ENCODE results near the gene CHRNA4.
A peak's percentile ranks its signal among the peaks of the same experiment; 100 is the strongest.

Gene CHRNA4

DNA sequence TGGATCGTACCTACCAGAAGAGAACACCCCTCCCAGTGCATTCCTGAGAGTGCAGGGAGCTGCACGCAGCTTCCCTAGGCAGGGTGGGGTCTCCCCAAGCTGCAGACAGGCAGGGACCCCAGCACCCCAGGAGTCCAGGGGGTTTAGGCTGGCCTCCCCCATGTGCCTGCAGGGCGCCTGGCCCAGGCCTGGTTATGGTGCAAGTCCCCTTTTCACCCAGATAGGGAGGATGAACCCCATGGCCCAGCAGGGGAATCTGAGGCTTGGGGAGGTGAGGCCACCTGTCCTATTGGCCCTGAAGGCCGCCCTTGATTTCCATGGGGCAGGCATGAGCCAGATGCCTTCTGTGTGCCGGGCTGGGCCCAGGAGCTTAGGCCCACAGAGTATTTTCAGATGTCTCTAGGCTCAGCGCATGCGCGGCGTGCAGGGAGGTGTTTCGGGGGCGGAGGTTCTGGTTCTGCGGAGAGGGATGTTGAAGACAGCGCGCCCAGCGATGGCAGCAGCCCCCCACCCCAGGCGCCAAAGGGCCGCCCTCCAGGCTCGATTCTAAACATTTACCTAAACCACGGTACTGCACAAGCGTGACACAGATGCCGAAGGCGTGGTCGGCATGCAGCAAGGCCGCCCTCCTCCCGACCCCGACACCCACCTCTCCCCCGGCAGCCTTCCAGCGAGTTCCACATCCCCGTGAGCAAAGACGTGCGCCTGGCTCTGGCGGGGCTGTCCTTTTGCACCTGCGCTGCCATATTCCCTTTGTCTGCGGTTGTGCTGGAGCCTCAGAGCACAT, 38.8 kb downstream of the CHRNA4 start:
- no peaks in the 10 kb centered on the region for H3K9me3 ChIP-seq (ENCODE audit: severe bottlenecking)
- H3K27me3 ChIP-seq (ENCODE audit: insufficient read depth, poor library complexity, severe bottlenecking) = peaks cover 42% of the 10 kb centered on the region
- no peaks in the 10 kb centered on the region for H3K4me1 ChIP-seq (ENCODE audit: insufficient read depth, poor library complexity, severe bottlenecking)
- ATAC-seq (ENCODE audit: low read depth) = no peak
- peak; percentile 79 for DNase-seq (ENCODE audit: low spot score)
- TF ChIP-seq, protein P1, sequence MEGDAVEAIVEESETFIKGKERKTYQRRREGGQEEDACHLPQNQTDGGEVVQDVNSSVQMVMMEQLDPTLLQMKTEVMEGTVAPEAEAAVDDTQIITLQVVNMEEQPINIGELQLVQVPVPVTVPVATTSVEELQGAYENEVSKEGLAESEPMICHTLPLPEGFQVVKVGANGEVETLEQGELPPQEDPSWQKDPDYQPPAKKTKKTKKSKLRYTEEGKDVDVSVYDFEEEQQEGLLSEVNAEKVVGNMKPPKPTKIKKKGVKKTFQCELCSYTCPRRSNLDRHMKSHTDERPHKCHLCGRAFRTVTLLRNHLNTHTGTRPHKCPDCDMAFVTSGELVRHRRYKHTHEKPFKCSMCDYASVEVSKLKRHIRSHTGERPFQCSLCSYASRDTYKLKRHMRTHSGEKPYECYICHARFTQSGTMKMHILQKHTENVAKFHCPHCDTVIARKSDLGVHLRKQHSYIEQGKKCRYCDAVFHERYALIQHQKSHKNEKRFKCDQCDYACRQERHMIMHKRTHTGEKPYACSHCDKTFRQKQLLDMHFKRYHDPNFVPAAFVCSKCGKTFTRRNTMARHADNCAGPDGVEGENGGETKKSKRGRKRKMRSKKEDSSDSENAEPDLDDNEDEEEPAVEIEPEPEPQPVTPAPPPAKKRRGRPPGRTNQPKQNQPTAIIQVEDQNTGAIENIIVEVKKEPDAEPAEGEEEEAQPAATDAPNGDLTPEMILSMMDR (IDR thresholded peaks at IDR 0.05; ENCODE audit: poor library complexity, severe bottlenecking) = no peak
- no peaks in the 10 kb centered on the region for H3K36me3 ChIP-seq (ENCODE audit: low read depth)
- H3K27ac ChIP-seq (ENCODE audit: poor library complexity, severe bottlenecking) = no peak overlapping the region
- no peak overlapping the region for H3K4me3 ChIP-seq (ENCODE audit: severe bottlenecking)

DNA sequence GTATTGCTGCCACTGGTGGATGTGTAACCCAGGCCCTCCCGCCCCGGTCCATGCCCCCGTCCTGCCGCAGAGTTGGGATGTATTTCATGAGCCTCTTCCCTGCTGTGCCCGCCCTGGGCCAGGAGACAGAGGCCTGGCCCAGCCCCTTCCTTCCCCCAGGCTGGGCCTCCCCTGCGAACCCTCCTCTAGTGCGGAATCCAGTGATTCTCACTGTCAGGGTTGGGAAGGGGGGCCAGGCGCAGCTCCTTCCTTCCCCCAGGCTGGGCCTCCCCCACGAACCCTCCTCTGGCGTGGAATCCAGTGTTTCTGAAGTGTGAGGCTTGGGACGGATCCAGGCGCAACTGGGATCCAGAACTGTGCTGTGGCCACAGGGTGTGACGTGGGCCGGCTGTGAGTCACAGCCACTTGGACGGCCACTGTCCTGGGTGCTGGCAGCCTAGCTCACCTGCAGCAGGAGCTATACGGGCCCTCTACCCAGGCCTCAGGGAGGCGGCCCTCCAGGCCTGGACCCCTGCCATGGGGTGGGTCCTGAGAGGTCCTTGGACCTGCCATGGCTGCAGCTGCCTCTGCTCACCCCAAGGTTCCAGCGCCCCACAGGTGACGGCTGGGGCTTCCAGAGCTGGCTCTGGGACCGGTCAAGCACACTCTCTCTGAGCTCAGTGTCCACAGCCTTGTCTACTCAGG, 39.9 kb downstream of the CHRNA4 start:
- ATAC-seq (ENCODE audit: low read depth) = peak; percentile 30; the same call in 1 of the 3 replicates
- Histone ChIP-seq H3K4me1 (ENCODE audit: insufficient read depth, poor library complexity, severe bottlenecking) (no peaks in the 10 kb centered on the region), H3K9me3 (ENCODE audit: severe bottlenecking) (no peaks in the 10 kb centered on the region), H3K27ac (ENCODE audit: poor library complexity, severe bottlenecking) (no peak overlapping the region), H3K27me3 (ENCODE audit: insufficient read depth, poor library complexity, severe bottlenecking) (peaks cover 42% of the 10 kb centered on the region), H3K36me3 (ENCODE audit: low read depth) (no peaks in the 10 kb centered on the region), H3K4me3 (ENCODE audit: severe bottlenecking) (no peak overlapping the region)
- TF ChIP-seq, protein P1 (IDR thresholded peaks at IDR 0.05; ENCODE audit: poor library complexity, severe bottlenecking) = no peak
- peak; percentile 85 for DNase-seq (ENCODE audit: low spot score)

DNA sequence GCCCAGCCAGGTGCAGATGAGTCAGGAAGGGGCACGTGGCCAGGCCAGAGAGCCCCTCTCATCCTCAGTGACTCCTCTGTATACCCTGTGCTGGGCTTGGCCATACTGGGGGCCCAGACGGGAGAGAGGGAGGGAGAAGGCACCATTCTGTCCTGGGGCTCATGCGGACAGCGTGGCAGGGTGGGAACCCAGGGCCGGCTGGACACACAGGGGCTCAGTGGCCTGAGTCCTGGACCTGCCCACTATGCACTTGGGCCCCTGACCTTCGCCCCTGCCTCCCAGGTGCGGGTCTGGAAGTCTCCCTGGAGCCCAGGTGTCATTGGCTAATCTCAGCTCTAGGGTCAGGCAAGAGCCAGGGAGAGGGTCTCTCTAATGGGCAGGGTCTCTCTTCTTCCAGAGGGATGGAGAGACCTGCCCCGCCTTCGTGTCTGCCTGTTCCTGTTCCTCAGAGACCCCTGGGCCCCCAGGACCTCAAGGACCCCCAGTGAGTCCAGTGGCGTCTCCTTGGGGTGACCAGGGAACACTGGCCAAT, 40.5 kb downstream of the CHRNA4 start:
- no peak overlapping the region for H3K27ac ChIP-seq (ENCODE audit: poor library complexity, severe bottlenecking)
- no peaks in the 10 kb centered on the region for H3K9me3 ChIP-seq (ENCODE audit: severe bottlenecking)
- no peak overlapping the region for H3K4me3 ChIP-seq (ENCODE audit: severe bottlenecking)
- H3K4me1 ChIP-seq (ENCODE audit: insufficient read depth, poor library complexity, severe bottlenecking) = no peaks in the 10 kb centered on the region
- H3K36me3 ChIP-seq (ENCODE audit: low read depth) = no peaks in the 10 kb centered on the region
- no peak for ATAC-seq (ENCODE audit: low read depth)
- DNase-seq (ENCODE audit: low spot score) = peak; percentile 79
- peaks cover 42% of the 10 kb centered on the region for H3K27me3 ChIP-seq (ENCODE audit: insufficient read depth, poor library complexity, severe bottlenecking)
- TF ChIP-seq, protein P1 (IDR thresholded peaks at IDR 0.05; ENCODE audit: poor library complexity, severe bottlenecking) = no peak

DNA sequence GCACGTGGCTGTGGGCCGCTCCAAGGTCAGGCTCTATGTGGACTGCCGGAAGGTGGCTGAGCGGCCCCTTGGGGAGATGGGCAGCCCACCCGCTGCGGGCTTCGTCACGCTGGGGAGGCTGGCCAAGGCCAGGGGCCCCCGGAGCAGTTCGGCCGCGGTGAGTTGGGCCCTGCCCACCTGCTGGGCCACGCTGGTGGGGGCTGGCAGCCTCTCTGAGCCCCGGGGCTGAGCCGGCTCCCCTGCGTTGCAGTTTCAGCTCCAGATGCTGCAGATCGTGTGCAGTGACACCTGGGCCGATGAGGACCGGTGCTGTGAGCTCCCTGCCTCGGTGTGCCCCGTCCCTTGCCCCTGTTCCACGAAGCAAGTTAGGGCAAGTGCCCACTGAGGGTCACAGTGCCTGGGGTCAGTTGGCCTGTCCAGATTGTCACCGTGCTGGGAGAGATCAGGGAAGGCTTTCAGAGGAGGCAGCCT, 41.1 kb downstream of the CHRNA4 start:
- H3K36me3 ChIP-seq (ENCODE audit: low read depth) = no peaks in the 10 kb centered on the region
- peaks cover 42% of the 10 kb centered on the region for H3K27me3 ChIP-seq (ENCODE audit: insufficient read depth, poor library complexity, severe bottlenecking)
- no peaks in the 10 kb centered on the region for H3K4me1 ChIP-seq (ENCODE audit: insufficient read depth, poor library complexity, severe bottlenecking)
- no peak for ATAC-seq (ENCODE audit: low read depth)
- no peak overlapping the region for H3K27ac ChIP-seq (ENCODE audit: poor library complexity, severe bottlenecking)
- no peak overlapping the region for H3K4me3 ChIP-seq (ENCODE audit: severe bottlenecking)
- TF ChIP-seq, protein P1 (IDR thresholded peaks at IDR 0.05; ENCODE audit: poor library complexity, severe bottlenecking) = no peak
- DNase-seq (ENCODE audit: low spot score) = peak; percentile 83
- H3K9me3 ChIP-seq (ENCODE audit: severe bottlenecking) = no peaks in the 10 kb centered on the region

Data from RWPE2 (cell line).